Kidney epithelial cell (primary cell): ENCODE data around the gene DHX58. TPM values are rescaled to one million over a fixed set of nuclear protein-coding genes. Genes with fewer than 3 reads are reported as not detected.

Experiments used
- DNase-seq: peaks from one replicate; pipeline ENCODE4 v3.0.0-alpha.2; 2010; ENCODE audit warnings: low read depth
- H3K27me3 ChIP-seq: 2 replicates; pipeline ENCODE4 v1.6.0; 2011; ENCODE audit warnings: low read length; ENCODE audit not compliant: control insufficient read depth, insufficient read depth
- H3K36me3 ChIP-seq: 2 replicates; pipeline ENCODE4 v1.5.1; 2011; ENCODE audit warnings: low read length; ENCODE audit not compliant: control insufficient read depth, insufficient read depth
- H3K4me3 ChIP-seq: 2 replicates; pipeline ENCODE4 v1.5.1; 2011; ENCODE audit warnings: low read depth, mild to moderate bottlenecking, control low read depth, low read length
- CTCF ChIP-seq: IDR thresholded peaks from 2 replicates; pipeline ENCODE4 v1.5.1; 2011; ENCODE audit warnings: mild to moderate bottlenecking, moderate library complexity, low read length, control low read depth, inconsistent platforms; ENCODE audit not compliant: insufficient read depth, poor library complexity, severe bottlenecking
- total RNA-seq: library from RNA; depleted of rRNA; stranded (reverse); fragments of >200 nt; gene quantifications from 2 replicates; pipeline ENCODE4 v1.2.3, GENCODE V29; 2015

The DHX58 gene
- total RNA-seq, 1 donor from 2014 or later: 10.0 TPM

GRCh38 chr17:42116705-42117396, 4.3 kb upstream of the DHX58 start:
- Histone ChIP-seq H3K27me3 (no peaks in the 10 kb centered on the region), H3K4me3 (no peak overlapping the region), H3K36me3 (no peaks in the 10 kb centered on the region)
- peak; percentile 86 for TF ChIP-seq CTCF
- no peak for DNase-seq

GRCh38 chr17:42114118-42114517, 1.6 kb upstream of the DHX58 start:
- no peaks in the 10 kb centered on the region for H3K27me3 ChIP-seq
- H3K4me3 ChIP-seq: no peak overlapping the region
- no peaks in the 10 kb centered on the region for H3K36me3 ChIP-seq
- no peak for TF ChIP-seq CTCF
- no peak for DNase-seq

- Histone ChIP-seq H3K27me3 (no peaks in the 10 kb centered on the region), H3K36me3 (no peaks in the 10 kb centered on the region), H3K4me3 (no peak overlapping the region)
- no peak for TF ChIP-seq CTCF
- DNase-seq: no peak
These were observed 967 bp upstream of the DHX58 start for GRCh38 chr17:42113293-42114069.

- H3K27me3 ChIP-seq: no peaks in the 10 kb centered on the region
- DNase-seq: no peak
- H3K36me3 ChIP-seq: no peaks in the 10 kb centered on the region
- H3K4me3 ChIP-seq: peak overlapping the region; percentile 21
- no peak for TF ChIP-seq CTCF
These were observed 503 bp downstream of the DHX58 start for GRCh38 chr17:42111871-42112551.

GRCh38 chr17:42111265-42111636, 1.3 kb downstream of the DHX58 start:
- Histone ChIP-seq H3K36me3 (no peaks in the 10 kb centered on the region), H3K4me3 (no peak overlapping the region), H3K27me3 (no peaks in the 10 kb centered on the region)
- DNase-seq: no peak
- no peak for TF ChIP-seq CTCF
